Endothelial cell of umbilical vein (primary cell): Measurements from ENCODE around the gene AGFG2. TPM values are rescaled to one million over a fixed set of nuclear protein-coding genes. Genes with fewer than 3 reads are reported as not detected.

Experiments used
- BruUV-seq: library from RNA; stranded (reverse); fragments of 400-500 nt; replicated peaks from 2 replicates; lab custom pipeline; 2021; lab: Mats Ljungman, UMichigan
- CTCF ChIA-PET: fragments of 300-600, 350-600 bp; sonication (Branson Sonifier 250); formaldehyde crosslinking; loops from one replicate; lab custom pipeline; 2021; ENCODE audit warnings: antibody characterized with exemption, inconsistent platforms; lab: Charles Lee
- POLR2A ChIA-PET: fragments of 300-600, 350-600 bp; sonication (Branson Sonifier 250); formaldehyde crosslinking; loops from one replicate; lab custom pipeline; 2021; ENCODE audit warnings: antibody characterized with exemption, inconsistent platforms; lab: Charles Lee
- DNase-seq: peaks from one replicate; pipeline ENCODE4 v3.0.0-alpha.2; 2011; ENCODE audit warnings: low read depth, low spot score
- FAIRE-seq: peaks from 2 replicates; lab custom pipeline; 2011; peaks lifted over from hg19 to GRCh38; lab: Jason Lieb, UNC
- H2AFZ ChIP-seq: 2 replicates; pipeline ENCODE4 v1.6.0; 2012; ENCODE audit warnings: low read depth, low read length, control low read depth, inconsistent platforms
- H3K27ac ChIP-seq: 2 replicates; pipeline ENCODE4 v1.5.1; 2011; ENCODE audit warnings: low read depth, mild to moderate bottlenecking, control low read depth, low read length, moderate library complexity; ENCODE audit not compliant: insufficient read depth
- H3K27me3 ChIP-seq, 2 experiments: 2 replicates each; pipeline versions ENCODE4 v1.6.0 to v1.6.1; 2011; ENCODE audit warnings: low read length in 2 of 2, mixed read lengths in 1 of 2; ENCODE audit not compliant: control insufficient read depth in 2 of 2, insufficient read depth in 2 of 2
- H3K36me3 ChIP-seq, 2 experiments: 2 replicates in 1 of 2; 3 replicates in 1 of 2; pipeline ENCODE4 v1.5.1; 2011; ENCODE audit warnings: low read length in 2 of 2, mild to moderate bottlenecking in 1 of 2, moderate library complexity in 1 of 2; ENCODE audit not compliant: control insufficient read depth in 2 of 2, insufficient read depth in 2 of 2; ENCODE audit errors: extremely low read depth in 1 of 2
- H3K4me1 ChIP-seq: 3 replicates; pipeline ENCODE4 v1.5.1; 2011; ENCODE audit warnings: mild to moderate bottlenecking, low read length; ENCODE audit not compliant: control insufficient read depth, insufficient read depth; ENCODE audit errors: extremely low read depth
- H3K4me2 ChIP-seq: 2 replicates; pipeline ENCODE4 v1.6.1; 2011; ENCODE audit warnings: low read length, control low read depth, mixed read lengths; ENCODE audit not compliant: insufficient read depth
- H3K4me3 ChIP-seq, 3 experiments: fragments of 200-600 bp in 1 of 3; sonication (generic), shearing (Covaris generic) in 1 of 3; replicated peaks in 1 of 3; 2 replicates each; pipeline ENCODE4 v1.5.1; 2011 to 2016; ENCODE audit warnings: control low read depth in 3 of 3, low read length in 3 of 3, mild to moderate bottlenecking in 2 of 3, inconsistent platforms in 1 of 3, low read depth in 1 of 3, moderate library complexity in 1 of 3; ENCODE audit not compliant: insufficient read depth in 1 of 3
- H3K79me2 ChIP-seq: 2 replicates; pipeline ENCODE4 v1.6.0; 2012; ENCODE audit warnings: low read length, inconsistent platforms; ENCODE audit not compliant: control insufficient read depth, insufficient read depth
- H3K9ac ChIP-seq: replicated peaks from 2 replicates; pipeline ENCODE3; 2011; ENCODE audit warnings: low read length, control low read depth; ENCODE audit not compliant: insufficient read depth; ENCODE audit errors: extremely low read depth
- H3K9me1 ChIP-seq: replicated peaks from 3 replicates; pipeline ENCODE4 v1.6.0; 2011; ENCODE audit warnings: mild to moderate bottlenecking, low read length; ENCODE audit not compliant: control insufficient read depth, insufficient read depth; ENCODE audit errors: extremely low read depth
- H3K9me3 ChIP-seq: replicated peaks from 2 replicates; pipeline ENCODE4 v1.5.1; 2012; ENCODE audit warnings: low read length, inconsistent platforms; ENCODE audit not compliant: control insufficient read depth, insufficient read depth
- H4K20me1 ChIP-seq: replicated peaks from 2 replicates; pipeline ENCODE3; 2011; ENCODE audit warnings: mild to moderate bottlenecking, low read length; ENCODE audit not compliant: control insufficient read depth, insufficient read depth; ENCODE audit errors: extremely low read depth
- FOS ChIP-seq: IDR thresholded peaks from 2 replicates; pipeline ENCODE4 v1.6.1; 2011; ENCODE audit warnings: mild to moderate bottlenecking, low read length, moderate library complexity, borderline replicate concordance; ENCODE audit not compliant: insufficient read depth
- JUN ChIP-seq: IDR thresholded peaks from 2 replicates; pipeline ENCODE4 v1.6.1; 2011; ENCODE audit warnings: borderline replicate concordance, low read depth; ENCODE audit not compliant: insufficient read length, insufficient read depth
- MYC ChIP-seq: IDR thresholded peaks from one replicate; pipeline ENCODE4 v1.6.1; 2011; ENCODE audit warnings: mild to moderate bottlenecking, low read depth, low read length
- POLR2A ChIP-seq: IDR thresholded peaks from 2 replicates; pipeline ENCODE4 v1.6.1; 2012; ENCODE audit warnings: low read depth, mild to moderate bottlenecking, control low read depth, low read length
- POLR2AphosphoS5 ChIP-seq: IDR thresholded peaks from 2 replicates; pipeline ENCODE4 v1.6.1; 2012; ENCODE audit warnings: low read depth, mild to moderate bottlenecking, control low read depth, low read length, moderate library complexity; ENCODE audit not compliant: insufficient read depth
- dilution Hi-C: fragments of 300-500 bp; cut with MboI; formaldehyde crosslinking; loops from one replicate; pipeline ENCODE4 v1.15.0; 2019; ENCODE audit warnings: low sequenced_read_pairs; ENCODE audit not compliant: extremely low pct_ligation_motif_present
- intact Hi-C: fragments of 100-400 bp; cut with micrococcal nuclease; formaldehyde crosslinking; loops from one replicate; pipeline ENCODE4 v1.10.0; 2022
- polyA plus RNA-seq, 4 experiments: library from polyadenylated mRNA; depleted of rRNA in 3 of 4; stranded (reverse) in 3 of 4; unstranded in 1 of 4; fragments of >200 nt; gene quantifications; 2 replicates each; pipeline versions ENCODE4 v1.2.1 to v1.2.3, GENCODE V29; 2011 to 2012; ENCODE audit warnings: missing spikeins in 1 of 4
- total RNA-seq: library from RNA; stranded (reverse); gene quantifications from 2 replicates; pipeline ENCODE4 v1.2.3, GENCODE V29; 2021
- TF ChIP-seq, protein P1 (sequence below), 2 donors: IDR thresholded peaks; 1 replicate in 1 of 2; 2 replicates in 1 of 2; pipeline ENCODE4 v1.5.1; 2011; ENCODE audit warnings: low read length in 2 of 2, mild to moderate bottlenecking in 2 of 2, moderate library complexity in 2 of 2, control low read depth in 1 of 2, inconsistent platforms in 1 of 2, low read depth in 1 of 2; ENCODE audit not compliant: insufficient read depth in 1 of 2; ENCODE audit errors: extremely low read depth in 1 of 2

AGFG2 gene
- total and polyA plus RNA-seq, 2 donors (not counting 3 experiments of a cell fraction or from before 2014, with no cell fraction given), result 33.6 to 44.6 TPM

DNA sequence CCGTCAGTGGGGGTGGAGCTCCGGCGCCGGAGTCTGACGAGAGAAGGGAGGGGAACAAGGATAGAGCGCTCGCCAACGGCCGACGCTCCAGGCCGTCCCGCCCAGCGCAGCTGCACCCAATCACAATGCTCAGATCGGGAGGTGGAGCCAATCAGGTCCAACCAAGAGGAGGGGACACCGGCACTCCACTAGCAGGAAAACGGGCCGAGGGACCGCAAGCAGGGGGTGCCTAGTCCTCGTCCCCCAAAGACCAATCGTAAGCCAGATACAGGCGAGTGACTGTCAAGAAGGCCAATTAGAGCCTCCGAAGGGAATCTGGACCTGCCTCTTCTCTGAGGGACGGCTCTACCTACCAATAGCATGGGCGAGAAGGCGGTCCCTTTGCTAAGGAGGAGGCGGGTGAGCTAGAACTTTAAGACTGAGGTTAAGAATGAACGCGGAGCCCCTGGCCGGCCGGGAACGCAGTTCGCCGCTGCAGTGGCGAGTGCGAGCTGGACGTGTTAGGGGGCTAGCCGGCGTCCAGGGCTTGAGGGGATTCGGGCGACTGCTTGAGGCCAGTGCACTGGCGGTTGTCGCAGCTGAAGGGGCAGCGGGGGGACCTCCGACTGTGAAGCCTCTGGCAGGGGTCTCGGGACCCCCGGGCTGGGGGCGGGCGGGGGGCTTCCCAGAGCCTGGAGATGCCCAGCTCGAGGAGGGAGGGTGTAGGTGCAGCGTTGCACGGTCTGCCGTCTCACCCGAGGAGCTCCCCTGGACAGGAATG lies 47.4 kb downstream of the AGFG2 start, which contains the start of gene FBXO24:
TSS of gene FBXO24 (plus strand) at position 63 of the 760 bp plus-strand sequence. CDS start at position 361, 298 bp downstream.
- Histone ChIP-seq H3K27ac (peak within 1 kb of the TSS; percentile 65), H3K9me1 (no peaks in the 10 kb centered on the region), H2AFZ (peak within 1 kb of the TSS; percentile 86), H3K27me3 (peaks cover 0 to 4% of the 10 kb centered on the region in 2 experiments), H3K4me1 (peaks cover 32% of the 10 kb centered on the region), H3K36me3 (peaks cover 10 to 11% of the 10 kb centered on the region in 2 experiments), H3K4me2 (peak within 1 kb of the TSS; percentile 95), H3K4me3 (peak within 1 kb of the TSS; percentile 86 to 95 (median 93)), H4K20me1 (no peaks in the 10 kb centered on the region), H3K9ac (peak within 1 kb of the TSS; percentile 92), H3K79me2 (peaks cover 29% of the 10 kb centered on the region), H3K9me3 (no peaks in the 10 kb centered on the region)
- POLR2A ChIA-PET, result interaction anchor here (0.6 to 3.6 kb wide), 22 partner anchors 8 to 303 kb away, joined by 3 to 28 read pairs (median 5); partner anchors contain the start of genes GNB2, MOSPD3, PCOLCE and POP7
- DNase-seq (peak; percentile 100), FAIRE-seq (peak; percentile 100)
- CTCF ChIA-PET, result interaction anchor here (0.7 to 2.7 kb wide), 19 partner anchors 16 to 179 kb away, joined by 3 to 13 read pairs (median 3); partner anchors contain the start of genes GNB2, MOSPD3, PCOLCE and POP7
- intact Hi-C loops (loop anchor here (1.0 to 10.0 kb wide), 7 partner anchors 18 to 278 kb away; partner anchors contain the start of genes GIGYF1, GNB2, MOSPD3 and TRIP6), dilution Hi-C loops (no loop called here)
- TF ChIP-seq, protein P1, sequence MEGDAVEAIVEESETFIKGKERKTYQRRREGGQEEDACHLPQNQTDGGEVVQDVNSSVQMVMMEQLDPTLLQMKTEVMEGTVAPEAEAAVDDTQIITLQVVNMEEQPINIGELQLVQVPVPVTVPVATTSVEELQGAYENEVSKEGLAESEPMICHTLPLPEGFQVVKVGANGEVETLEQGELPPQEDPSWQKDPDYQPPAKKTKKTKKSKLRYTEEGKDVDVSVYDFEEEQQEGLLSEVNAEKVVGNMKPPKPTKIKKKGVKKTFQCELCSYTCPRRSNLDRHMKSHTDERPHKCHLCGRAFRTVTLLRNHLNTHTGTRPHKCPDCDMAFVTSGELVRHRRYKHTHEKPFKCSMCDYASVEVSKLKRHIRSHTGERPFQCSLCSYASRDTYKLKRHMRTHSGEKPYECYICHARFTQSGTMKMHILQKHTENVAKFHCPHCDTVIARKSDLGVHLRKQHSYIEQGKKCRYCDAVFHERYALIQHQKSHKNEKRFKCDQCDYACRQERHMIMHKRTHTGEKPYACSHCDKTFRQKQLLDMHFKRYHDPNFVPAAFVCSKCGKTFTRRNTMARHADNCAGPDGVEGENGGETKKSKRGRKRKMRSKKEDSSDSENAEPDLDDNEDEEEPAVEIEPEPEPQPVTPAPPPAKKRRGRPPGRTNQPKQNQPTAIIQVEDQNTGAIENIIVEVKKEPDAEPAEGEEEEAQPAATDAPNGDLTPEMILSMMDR (IDR thresholded peaks at IDR 0.05; ENCODE audit: extremely low read depth in 1 of 2, insufficient read depth in 1 of 2, low read depth in 1 of 2, low read length in 2 of 2), result no peak
- TF ChIP-seq JUN (no peak), POLR2AphosphoS5 (peak; percentile 61), POLR2A (peak; percentile 72), MYC (no peak), FOS (no peak)
- BruUV-seq, result no TSS peak
